Natural killer cell (primary cell): ENCODE results near the gene COX19. TPM values are rescaled to one million over a fixed set of nuclear protein-coding genes. Genes with fewer than 3 reads are reported as not detected.

Experiments used
- ATAC-seq, 3 donors: fragments of 150-1000 bp in 2 of 3; fragments of 200-7000 bp in 1 of 3; cut with Tn5 transposase; 1 replicate in 1 of 3; 2 replicates in 2 of 3; pipeline ENCODE4 v1.10.0; 2021; ENCODE audit warnings: mild to moderate bottlenecking in 2 of 3, moderate library complexity in 2 of 3
- DNase-seq, 2 donors: peaks; one replicate each; pipeline versions ENCODE4 v3.0.0 to v3.0.0-alpha.2; 2013 to 2021; ENCODE audit warnings: mixed read lengths in 1 of 2
- H3K27ac ChIP-seq: one replicate; pipeline ENCODE4 v1.5.1; 2013; ENCODE audit warnings: mild to moderate bottlenecking, low read length
- H3K27me3 ChIP-seq: one replicate; pipeline ENCODE4 v1.6.1; 2013; ENCODE audit warnings: low read length; ENCODE audit not compliant: control insufficient read depth, insufficient read depth
- H3K36me3 ChIP-seq: one replicate; pipeline ENCODE4 v1.6.1; 2013; ENCODE audit warnings: low read length; ENCODE audit not compliant: control insufficient read depth, insufficient read depth
- H3K4me1 ChIP-seq: one replicate; pipeline ENCODE4 v1.6.1; 2013; ENCODE audit warnings: low read length; ENCODE audit not compliant: control insufficient read depth, insufficient read depth
- H3K4me3 ChIP-seq: one replicate; pipeline ENCODE4 v1.5.1; 2013; ENCODE audit warnings: low read length
- H3K9me3 ChIP-seq: one replicate; pipeline ENCODE4 v1.6.1; 2013; ENCODE audit warnings: low read length; ENCODE audit not compliant: control insufficient read depth, insufficient read depth
- H3K27ac Mint-ChIP-seq, 2 donors: one replicate each; pipeline ENCODE4 v1.8.0; 2022; ENCODE audit warnings: mild to moderate bottlenecking in 2 of 2, mixed read lengths in 2 of 2, moderate library complexity in 1 of 2
- H3K27me3 Mint-ChIP-seq, 2 donors: one replicate each; pipeline ENCODE4 v1.8.0; 2022; ENCODE audit warnings: low read depth in 2 of 2, mixed read lengths in 2 of 2
- H3K36me3 Mint-ChIP-seq: one replicate; pipeline ENCODE4 v1.8.0; 2022; ENCODE audit warnings: mixed read lengths
- H3K4me1 Mint-ChIP-seq, 2 donors: one replicate each; pipeline ENCODE4 v1.8.0; 2022; ENCODE audit warnings: mixed read lengths in 2 of 2
- H3K4me3 Mint-ChIP-seq: one replicate; pipeline ENCODE4 v1.8.0; 2022; ENCODE audit warnings: mild to moderate bottlenecking, moderate library complexity, mixed read lengths
- H3K9me3 Mint-ChIP-seq, 2 donors: one replicate each; pipeline ENCODE4 v1.8.0; 2022; ENCODE audit warnings: mixed read lengths in 2 of 2
- WGBS: methylation state at CpG from one replicate; pipeline ENCODE4 v1.1.7; 2013; ENCODE audit warnings: missing lambda C conversion rate; ENCODE audit not compliant: insufficient coverage; 5-methylcytosine and 5-hydroxymethylcytosine counted together
- intact Hi-C: fragments of 100-400 bp; cut with micrococcal nuclease; formaldehyde crosslinking; loops from one replicate; pipeline ENCODE4 v1.14.2; 2022
- total RNA-seq, 4 donors: library from RNA; stranded (reverse); fragments of 120-200 nt in 1 of 4; gene quantifications; one replicate each; pipeline versions ENCODE4 v1.2.3 to v1.2.4, GENCODE V29; 2013 to 2022
- TF ChIP-seq, protein P1 (sequence below): fragments of 200-600 bp; IDR thresholded peaks from one replicate; pipeline ENCODE4 v1.8.0; 2022; ENCODE audit warnings: antibody characterized with exemption

COX19 gene
- total RNA-seq, 3 donors from 2014 or later (not counting 1 experiment from before 2014, with no cell fraction given) = 33.6 to 38.3 (median 33.6) TPM

DNA sequence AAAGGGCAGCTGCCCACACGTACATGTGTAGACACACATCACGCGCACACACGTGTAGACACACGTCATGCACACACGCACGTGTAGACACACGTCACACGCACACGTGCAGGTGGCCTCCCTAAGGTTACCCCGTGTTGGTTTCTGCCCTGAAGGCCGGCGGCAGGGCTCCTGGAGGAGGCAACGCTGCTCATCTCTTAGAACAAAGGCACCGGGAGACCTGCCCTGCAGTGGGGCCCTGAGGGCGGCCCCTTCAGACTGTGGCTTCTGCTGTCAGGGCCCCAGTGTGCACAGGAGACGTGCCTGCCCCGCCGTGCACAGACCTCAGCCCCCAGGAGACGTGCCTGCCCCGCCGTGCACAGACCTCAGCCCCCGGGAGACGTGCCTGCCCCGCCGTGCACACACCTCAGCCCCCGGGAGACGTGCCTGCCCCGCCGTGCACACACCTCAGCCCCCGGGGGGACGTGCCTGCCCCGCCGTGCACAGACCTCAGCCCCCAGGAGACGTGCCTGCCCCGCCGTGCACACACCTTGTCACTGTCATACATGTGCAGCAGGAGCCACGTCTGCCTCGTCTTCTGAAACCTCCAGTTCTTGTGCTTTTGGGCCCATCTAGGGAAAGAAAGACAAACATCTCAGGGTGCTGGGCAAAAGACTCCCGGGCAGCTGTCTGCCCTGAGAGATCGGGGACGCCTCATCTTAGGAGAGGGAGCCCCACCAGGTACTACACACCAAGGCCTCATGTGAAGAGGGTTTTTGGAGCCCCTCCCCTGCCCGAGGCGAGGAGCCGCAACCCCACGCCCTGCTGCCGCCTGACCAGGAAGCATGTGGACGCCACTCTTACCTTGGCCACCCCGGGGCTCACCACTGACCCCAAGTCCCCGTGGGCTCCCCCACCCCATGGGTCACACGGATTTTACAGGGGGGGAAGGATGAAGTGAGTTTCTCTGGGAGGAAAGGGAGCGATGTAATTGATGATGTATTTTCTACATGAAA, 24.9 kb upstream of the COX19 start:
- Mint-ChIP-seq H3K27ac (peak overlapping the region in 1 of 2 donors; percentile 77), H3K9me3 (no peaks in the 10 kb centered on the region), H3K36me3 (no peaks in the 10 kb centered on the region), H3K27me3 (no peaks in the 10 kb centered on the region), H3K4me3 (no peak overlapping the region), H3K4me1 (peaks cover 0 to 10% of the 10 kb centered on the region in 2 donors)
- no peaks in the 10 kb centered on the region for H3K36me3 ChIP-seq
- no peaks in the 10 kb centered on the region for H3K9me3 ChIP-seq
- ATAC-seq (no peak), DNase-seq (no peak)
- intact Hi-C loops = no loop called here
- WGBS = 78% methylated on average over 51 of the region's 52 CpGs
- no peak overlapping the region for H3K4me3 ChIP-seq
- peaks cover 21% of the 10 kb centered on the region for H3K4me1 ChIP-seq
- H3K27ac ChIP-seq = no peak overlapping the region
- TF ChIP-seq, protein P1, sequence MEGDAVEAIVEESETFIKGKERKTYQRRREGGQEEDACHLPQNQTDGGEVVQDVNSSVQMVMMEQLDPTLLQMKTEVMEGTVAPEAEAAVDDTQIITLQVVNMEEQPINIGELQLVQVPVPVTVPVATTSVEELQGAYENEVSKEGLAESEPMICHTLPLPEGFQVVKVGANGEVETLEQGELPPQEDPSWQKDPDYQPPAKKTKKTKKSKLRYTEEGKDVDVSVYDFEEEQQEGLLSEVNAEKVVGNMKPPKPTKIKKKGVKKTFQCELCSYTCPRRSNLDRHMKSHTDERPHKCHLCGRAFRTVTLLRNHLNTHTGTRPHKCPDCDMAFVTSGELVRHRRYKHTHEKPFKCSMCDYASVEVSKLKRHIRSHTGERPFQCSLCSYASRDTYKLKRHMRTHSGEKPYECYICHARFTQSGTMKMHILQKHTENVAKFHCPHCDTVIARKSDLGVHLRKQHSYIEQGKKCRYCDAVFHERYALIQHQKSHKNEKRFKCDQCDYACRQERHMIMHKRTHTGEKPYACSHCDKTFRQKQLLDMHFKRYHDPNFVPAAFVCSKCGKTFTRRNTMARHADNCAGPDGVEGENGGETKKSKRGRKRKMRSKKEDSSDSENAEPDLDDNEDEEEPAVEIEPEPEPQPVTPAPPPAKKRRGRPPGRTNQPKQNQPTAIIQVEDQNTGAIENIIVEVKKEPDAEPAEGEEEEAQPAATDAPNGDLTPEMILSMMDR = no peak
- H3K27me3 ChIP-seq = no peaks in the 10 kb centered on the region

DNA sequence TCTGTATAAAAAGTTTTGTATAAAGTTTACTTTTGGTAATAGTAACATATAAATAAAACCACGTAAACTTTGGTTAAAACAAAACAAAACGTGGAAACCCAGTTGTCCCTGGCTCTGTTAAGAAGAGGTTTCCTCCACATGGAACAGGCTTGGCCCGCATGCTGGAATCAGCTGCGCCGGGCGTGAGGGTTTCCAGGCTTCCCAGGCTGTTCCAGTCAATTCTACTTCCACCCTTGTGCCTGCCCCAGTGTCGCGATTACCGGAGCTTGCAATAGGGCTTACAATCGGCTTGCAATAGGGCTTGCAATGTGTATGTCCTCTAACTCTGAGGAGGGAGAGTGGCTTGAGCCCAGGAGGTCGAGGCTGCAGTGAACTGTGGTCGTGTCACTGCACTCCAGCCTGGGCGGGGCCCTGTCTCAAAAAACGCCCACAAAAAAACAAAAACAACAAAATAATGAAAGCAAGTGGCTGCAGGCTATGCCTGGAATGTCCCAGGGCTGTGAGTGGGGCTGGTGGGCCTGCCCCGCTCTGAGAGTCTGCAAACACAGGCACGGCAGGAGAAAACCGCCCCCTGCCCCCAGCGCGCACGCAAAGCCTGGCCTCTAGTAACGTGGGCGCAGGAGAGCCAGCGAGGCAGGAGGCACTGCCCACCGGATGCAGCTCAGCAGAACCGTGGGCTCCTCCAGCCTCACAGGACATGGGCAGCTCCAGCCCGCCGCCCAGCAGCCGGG, 24.0 kb upstream of the COX19 start:
- H3K4me1 ChIP-seq = peaks cover 21% of the 10 kb centered on the region
- intact Hi-C loops = no loop called here
- H3K4me1 Mint-ChIP-seq = peaks cover 0 to 10% of the 10 kb centered on the region in 2 donors
- H3K27ac ChIP-seq = no peak overlapping the region
- no peak for ATAC-seq
- TF ChIP-seq, protein P1 = no peak
- no peaks in the 10 kb centered on the region for H3K9me3 Mint-ChIP-seq
- no peaks in the 10 kb centered on the region for H3K9me3 ChIP-seq
- H3K36me3 ChIP-seq = no peaks in the 10 kb centered on the region
- H3K4me3 Mint-ChIP-seq = no peak overlapping the region
- H3K27ac Mint-ChIP-seq = no peak overlapping the region
- H3K27me3 ChIP-seq = no peaks in the 10 kb centered on the region
- WGBS = 95% methylated on average over 28 of the region's 28 CpGs
- DNase-seq = no peak
- H3K27me3 Mint-ChIP-seq = no peaks in the 10 kb centered on the region
- no peaks in the 10 kb centered on the region for H3K36me3 Mint-ChIP-seq
- H3K4me3 ChIP-seq = no peak overlapping the region

DNA sequence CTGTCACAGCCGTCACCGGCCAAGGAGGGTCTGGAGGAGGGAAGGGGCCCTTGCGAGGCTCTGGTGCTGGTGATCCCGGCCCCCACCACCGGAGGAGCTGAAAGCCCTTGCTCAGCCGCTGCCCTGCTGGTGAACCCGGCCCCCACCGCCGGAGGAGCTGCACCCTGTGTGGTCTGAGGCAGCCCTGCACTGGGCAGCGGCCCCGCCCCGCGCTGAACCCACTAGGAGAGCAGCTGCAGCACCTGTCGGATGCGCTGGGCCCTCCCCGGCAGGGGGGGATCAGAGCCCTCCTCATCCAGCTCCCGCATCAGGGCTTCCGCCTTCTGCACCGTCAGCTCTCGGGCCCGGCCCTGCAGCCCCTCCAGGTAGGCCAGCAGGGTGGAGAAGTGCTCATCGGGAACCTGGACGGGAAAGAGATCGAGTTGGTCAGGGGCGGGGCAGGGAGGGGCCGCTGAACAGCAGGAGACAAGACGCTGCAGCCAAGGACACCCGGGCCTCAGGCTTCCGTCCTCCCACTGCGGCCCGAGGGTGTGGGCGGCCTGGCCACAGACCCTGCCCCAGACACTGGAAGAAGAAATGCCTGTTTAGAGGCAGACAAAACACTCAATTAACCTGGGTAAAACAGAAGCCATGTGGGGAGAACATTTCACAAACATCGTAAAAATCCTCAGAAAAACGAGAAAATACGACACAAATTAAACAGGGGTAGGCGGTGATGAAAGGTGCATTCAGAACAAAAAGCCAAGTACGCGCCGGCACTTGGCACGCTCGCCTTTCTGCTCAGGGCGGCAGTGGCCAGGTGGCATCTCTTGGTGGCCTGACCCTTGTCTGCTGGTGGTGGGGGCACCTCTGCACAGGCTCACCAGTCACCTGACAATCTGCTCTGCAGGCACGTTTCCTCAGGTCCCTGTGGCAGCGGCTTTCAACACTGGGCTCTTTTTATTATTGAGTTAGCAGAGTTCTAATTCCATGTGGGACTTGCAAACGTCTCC, 22.4 kb upstream of the COX19 start:
- WGBS = 95% methylated on average over 45 of the region's 45 CpGs
- Histone ChIP-seq H3K27me3 (no peaks in the 10 kb centered on the region), H3K4me1 (peaks cover 31% of the 10 kb centered on the region), H3K36me3 (no peaks in the 10 kb centered on the region), H3K4me3 (no peak overlapping the region), H3K27ac (no peak overlapping the region), H3K9me3 (no peaks in the 10 kb centered on the region)
- no peaks in the 10 kb centered on the region for H3K27me3 Mint-ChIP-seq
- H3K36me3 Mint-ChIP-seq = no peaks in the 10 kb centered on the region
- no peak for DNase-seq
- peaks cover 5 to 18% of the 10 kb centered on the region in 2 donors for H3K4me1 Mint-ChIP-seq
- intact Hi-C loops = no loop called here
- H3K9me3 Mint-ChIP-seq = no peaks in the 10 kb centered on the region
- no peak for ATAC-seq
- H3K27ac Mint-ChIP-seq = no peak overlapping the region
- H3K4me3 Mint-ChIP-seq = no peak overlapping the region
- TF ChIP-seq, protein P1 = no peak
